NCI-H2081 (cell line): Measurements from ENCODE around the gene RAD51D.
"Not testable (repeated sequence)": the region's sequence is repeated elsewhere in the genome, so short reads cannot be mapped to it uniquely, and the experiment has no call there.

Experiments used
- DNase-seq, 2 experiments: peaks; one replicate each; lab custom pipeline; 2025; lab: John Stamatoyannopoulos, UW

Gene RAD51D

GRCh38 chr17:35065880-35066279 lies 53.8 kb downstream of the RAD51D start:
- no peak for DNase-seq

GRCh38 chr17:35064516-35065215 lies 55.0 kb downstream of the RAD51D start:
- no peak for DNase-seq

DNA sequence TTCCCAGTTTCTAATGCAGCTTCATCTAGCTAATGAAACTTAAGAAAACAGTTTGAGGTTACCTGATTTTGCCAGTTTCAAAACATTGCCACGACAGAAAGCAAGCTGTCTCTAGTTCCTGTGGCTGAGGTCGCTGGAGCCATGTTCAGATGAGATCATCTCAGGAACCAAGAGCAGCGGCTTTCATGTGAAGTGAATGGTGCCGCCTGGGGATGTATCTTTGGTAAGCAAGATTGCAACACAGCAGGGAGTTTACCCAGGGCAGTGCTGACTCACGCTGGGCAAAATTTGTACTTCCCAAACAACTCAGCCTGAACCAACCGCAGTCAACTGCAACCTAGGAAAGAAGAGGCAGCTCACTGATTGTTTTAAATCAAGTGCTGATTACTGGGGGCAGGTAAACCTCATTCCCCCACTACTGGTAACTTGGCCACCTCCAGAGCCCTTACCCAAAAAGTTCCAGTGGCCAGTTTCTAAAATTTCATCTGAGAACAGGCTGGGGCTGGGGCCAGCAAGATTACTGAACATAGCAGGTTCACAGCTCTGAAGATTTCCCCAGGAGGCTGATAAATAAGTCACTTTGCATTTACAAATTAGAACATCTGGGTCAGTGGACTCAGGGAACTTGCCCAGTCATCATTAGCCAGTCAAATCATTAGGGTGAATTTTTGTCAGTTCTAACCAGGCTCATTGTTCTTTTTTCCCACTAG lies 56.0 kb downstream of the RAD51D start, which contains the start of gene RFFL:
Gene RFFL, minus strand, starts transcription at position 194 of the 710 bp plus-strand sequence. CDS start 37,154 bp downstream, outside the sequence.
- peak; percentile 81 to 92 for DNase-seq

DNA sequence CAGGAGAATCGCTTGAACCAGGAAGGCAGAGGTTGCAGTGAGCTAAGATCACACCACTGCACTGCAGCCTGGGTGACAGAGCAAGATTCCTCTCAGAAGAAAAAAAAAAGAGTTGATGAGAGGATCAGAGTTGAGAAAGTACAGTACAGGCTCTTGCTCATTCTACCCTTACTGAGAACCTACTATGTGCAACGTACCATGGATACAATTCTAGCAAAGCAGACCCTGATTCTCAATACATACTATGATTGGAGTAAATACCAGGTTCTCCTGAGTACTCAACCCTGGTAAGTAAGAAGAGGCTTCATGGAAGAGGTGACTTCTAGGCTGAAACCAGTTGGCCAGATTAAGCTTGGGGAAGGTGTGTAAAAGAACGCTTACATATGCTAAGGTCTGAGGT lies 57.4 kb downstream of the RAD51D start:
- no peak for DNase-seq

DNA sequence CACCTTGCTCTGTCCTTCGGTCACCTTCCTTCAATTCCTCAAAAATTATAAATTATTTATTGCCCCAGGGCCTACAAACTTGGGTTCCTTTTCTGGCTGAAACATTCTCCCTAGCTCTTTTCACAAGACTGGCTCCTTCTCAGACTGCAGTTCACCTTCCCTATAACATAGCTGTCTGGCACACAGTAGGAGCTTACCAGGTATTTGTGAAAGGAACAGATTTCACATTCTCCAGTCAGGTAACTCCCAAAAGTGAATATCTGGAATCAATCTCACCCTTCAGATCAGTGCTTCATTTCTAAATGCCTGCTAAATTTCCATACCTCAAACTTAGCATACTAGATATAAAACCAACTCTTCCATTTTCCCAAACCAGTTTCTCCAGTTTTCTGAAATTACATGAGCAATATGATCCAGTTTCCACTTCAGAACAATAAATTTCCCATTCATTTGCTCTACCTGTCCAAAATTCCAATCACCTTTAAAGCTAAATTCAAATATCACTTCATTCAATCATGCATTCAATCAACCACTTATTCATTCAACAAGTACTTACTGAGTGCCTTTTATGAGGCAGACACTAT lies 62.2 kb downstream of the RAD51D start:
- no peak for DNase-seq

GRCh38 chr17:35056013-35056412 lies 63.6 kb downstream of the RAD51D start:
- no peak for DNase-seq

GRCh38 chr17:35053204-35053603 lies 66.5 kb downstream of the RAD51D start:
- DNase-seq = no peak

- no peak for DNase-seq
Observed at GRCh38 chr17:35052780-35053179, 66.9 kb downstream of the RAD51D start.

GRCh38 chr17:35052241-35052610 lies 67.4 kb downstream of the RAD51D start:
- DNase-seq = no peak

- no peak for DNase-seq
Observed at GRCh38 chr17:35051579-35052240, 68.0 kb downstream of the RAD51D start.

GRCh38 chr17:35051183-35051578 lies 68.5 kb downstream of the RAD51D start:
- no peak for DNase-seq

- DNase-seq = no peak
Observed at GRCh38 chr17:35050170-35050569, 69.5 kb downstream of the RAD51D start.

DNA sequence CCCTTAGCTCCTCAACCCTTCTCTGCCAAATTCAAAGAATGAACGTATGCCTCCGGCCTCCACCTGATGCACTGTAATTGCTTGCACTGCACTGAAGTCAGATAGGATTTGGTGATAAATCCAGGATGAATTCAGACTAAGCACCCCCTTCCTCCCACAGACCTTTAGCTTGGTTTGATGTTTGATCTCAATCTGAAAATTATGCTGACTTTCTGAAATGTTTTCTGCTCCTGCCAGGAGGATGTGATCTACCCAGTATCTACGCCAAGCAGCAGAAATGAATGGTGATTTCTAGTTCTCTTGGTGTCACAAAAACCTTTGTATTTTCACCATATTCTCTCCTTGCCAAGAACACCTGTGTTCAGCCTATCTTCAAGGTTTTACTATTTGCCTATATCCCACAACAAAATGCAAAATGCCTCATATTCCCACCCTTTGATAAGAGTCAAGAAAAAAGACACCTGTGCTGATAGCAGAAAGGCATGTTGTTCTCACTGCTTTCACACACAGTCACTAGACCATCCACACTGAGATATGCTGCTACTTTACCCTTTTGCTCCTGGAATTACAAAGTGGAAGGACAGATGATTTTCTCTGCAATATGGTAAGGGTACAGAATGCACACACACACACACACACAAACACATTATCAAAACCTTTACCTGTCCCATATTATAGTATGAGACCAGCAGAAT lies 70.8 kb downstream of the RAD51D start:
- DNase-seq = no peak

DNA sequence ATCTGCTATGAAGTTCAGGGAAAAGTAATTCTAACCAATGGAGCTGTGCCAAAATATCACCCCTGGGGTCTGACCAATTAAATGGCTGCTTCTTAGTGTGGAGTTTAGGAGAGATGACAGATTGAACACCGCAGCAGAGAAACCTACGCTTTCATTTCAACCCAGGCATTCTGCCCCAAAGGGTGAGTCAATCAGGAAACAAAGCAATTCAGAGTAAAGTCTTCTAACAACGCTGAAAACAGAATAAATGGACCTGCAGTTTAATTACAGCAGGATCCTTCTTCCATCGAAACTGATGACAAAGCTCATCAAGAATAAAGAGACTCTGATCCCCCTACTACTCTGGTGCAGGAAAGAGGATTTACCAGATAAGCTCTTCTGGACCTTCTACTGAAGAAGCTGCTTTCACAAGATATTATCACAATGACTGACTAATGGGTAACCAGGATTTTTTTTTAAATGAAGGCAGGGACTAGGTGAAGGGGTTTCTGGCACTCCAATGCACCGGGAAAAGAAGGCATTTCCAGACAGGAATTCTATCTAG lies 72.8 kb downstream of the RAD51D start:
- no peak for DNase-seq

GRCh38 chr17:35046245-35046644 lies 73.4 kb downstream of the RAD51D start:
- no peak for DNase-seq

DNA sequence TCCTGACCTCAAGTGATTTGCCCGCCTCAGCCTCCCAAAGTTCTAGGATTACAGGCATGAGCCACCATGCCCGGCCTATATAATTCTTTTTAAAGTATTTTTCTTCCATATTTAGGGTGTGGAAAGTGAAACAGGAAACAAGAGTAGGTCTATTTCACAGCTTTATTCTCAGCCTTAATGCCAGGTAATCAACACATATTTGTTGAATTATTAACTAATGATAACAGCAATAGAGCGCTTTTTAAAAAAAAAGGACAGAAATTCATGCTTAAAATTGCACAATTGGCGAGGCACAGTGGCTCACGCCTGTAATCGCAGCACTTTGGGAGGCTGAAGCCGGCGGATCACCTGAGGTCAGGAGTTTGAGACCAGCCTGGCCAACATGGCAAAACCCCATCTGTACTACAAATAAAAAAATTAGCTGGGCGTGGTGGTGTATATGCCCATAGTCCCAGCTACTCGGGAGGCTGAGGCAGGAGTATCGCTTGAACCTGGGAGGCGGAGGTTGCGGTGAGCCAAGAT lies 74.1 kb downstream of the RAD51D start:
- DNase-seq = not testable (repeated sequence)

- no peak for DNase-seq
Observed at GRCh38 chr17:35044181-35044580, 75.5 kb downstream of the RAD51D start.
